Neural progenitor cell (in vitro differentiated cells): Measurements from ENCODE around the gene PAM16. TPM values are rescaled to one million over a fixed set of nuclear protein-coding genes. Genes with fewer than 3 reads are reported as not detected.

Source experiments
- DNase-seq: peaks from one replicate; pipeline ENCODE4 v3.0.0-alpha.2; 2016; ENCODE audit warnings: low spot score
- H2AFZ ChIP-seq: fragments of 200-600 bp; sonication (generic); replicated peaks from 2 replicates; pipeline ENCODE4 v1.6.1; 2016; ENCODE audit warnings: antibody characterized with exemption
- H3F3A ChIP-seq: fragments of 200-600 bp; sonication (generic); 2 replicates; pipeline ENCODE4 v1.6.1; 2016; ENCODE audit warnings: antibody characterized with exemption, low read depth
- H3K27ac ChIP-seq: fragments of 200-600 bp; sonication (generic); 2 replicates; pipeline ENCODE4 v1.5.1; 2016; ENCODE audit warnings: mild to moderate bottlenecking
- H3K27me3 ChIP-seq: fragments of 200-600 bp; sonication (generic); 2 replicates; pipeline ENCODE4 v1.6.1; 2016; ENCODE audit warnings: mild to moderate bottlenecking, moderate library complexity
- H3K36me3 ChIP-seq: fragments of 200-600 bp; sonication (generic); 2 replicates; pipeline ENCODE4 v1.5.1; 2016
- H3K4me1 ChIP-seq: fragments of 200-600 bp; sonication (generic); 2 replicates; pipeline ENCODE4 v1.6.1; 2016; ENCODE audit warnings: mixed run types
- H3K4me2 ChIP-seq: fragments of 200-600 bp; sonication (generic); 2 replicates; pipeline ENCODE4 v1.6.1; 2016
- H3K4me3 ChIP-seq: fragments of 200-600 bp; sonication (generic); 2 replicates; pipeline ENCODE4 v1.5.1; 2016
- H3K79me2 ChIP-seq: fragments of 200-600 bp; sonication (generic); 2 replicates; pipeline ENCODE4 v1.6.1; 2016; ENCODE audit warnings: low read depth
- H3K9ac ChIP-seq: fragments of 200-600 bp; sonication (generic); 2 replicates; pipeline ENCODE4 v1.6.1; 2016
- H3K9me3 ChIP-seq: fragments of 200-600 bp; sonication (generic); 2 replicates; pipeline ENCODE4 v1.5.1; 2016; ENCODE audit warnings: low read depth
- H4K20me1 ChIP-seq: fragments of 200-600 bp; sonication (generic); 2 replicates; pipeline ENCODE4 v1.6.1; 2016; ENCODE audit warnings: low read depth
- H3K27ac Mint-ChIP-seq: 3 replicates; pipeline ENCODE4 v1.8.0; 2021; ENCODE audit warnings: mixed read lengths
- H3K27me3 Mint-ChIP-seq: 2 replicates; pipeline ENCODE4 v1.8.0; 2022; ENCODE audit warnings: low read depth, mild to moderate bottlenecking, inconsistent platforms, moderate library complexity, mixed read lengths; ENCODE audit not compliant: insufficient read depth
- H3K36me3 Mint-ChIP-seq: 3 replicates; pipeline ENCODE4 v1.8.0; 2021; ENCODE audit warnings: mixed read lengths
- H3K4me1 Mint-ChIP-seq: 3 replicates; pipeline ENCODE4 v1.8.0; 2021; ENCODE audit warnings: mixed read lengths
- H3K4me3 Mint-ChIP-seq: 3 replicates; pipeline ENCODE4 v1.8.0; 2021; ENCODE audit warnings: mild to moderate bottlenecking, moderate library complexity, mixed read lengths
- H3K9me3 Mint-ChIP-seq: 3 replicates; pipeline ENCODE4 v1.8.0; 2020; ENCODE audit warnings: mixed read lengths
- CTCF ChIP-seq: fragments of 200-600 bp; sonication (generic); IDR thresholded peaks from 2 replicates; pipeline ENCODE4 v1.5.1; 2017; ENCODE audit warnings: antibody characterized with exemption, mild to moderate bottlenecking
- EZH2 ChIP-seq: fragments of 200-600 bp; sonication (generic); IDR thresholded peaks from 2 replicates; pipeline ENCODE4 v1.6.1; 2017; ENCODE audit warnings: antibody characterized with exemption, mild to moderate bottlenecking, moderate library complexity
- EZH2phosphoT487 ChIP-seq: fragments of 200-600 bp; sonication (generic); IDR thresholded peaks from 2 replicates; pipeline ENCODE4 v1.6.1; 2017; ENCODE audit warnings: antibody characterized with exemption
- total RNA-seq: library from RNA; depleted of rRNA; stranded (reverse); fragments of >200 nt; gene quantifications from 2 replicates; pipeline ENCODE4 v1.2.3, GENCODE V29; 2015; ENCODE audit warnings: low replicate concordance

The PAM16 gene
- total RNA-seq, 1 donor from 2014 or later = 17.0 TPM

GRCh38 chr16:4383591-4384444 lies 32.7 kb upstream of the PAM16 start:
- no peak overlapping the region for H3K4me3 Mint-ChIP-seq
- H3K27me3 Mint-ChIP-seq = peaks cover 5% of the 10 kb centered on the region
- H4K20me1 ChIP-seq = peaks cover 7% of the 10 kb centered on the region
- no peak for DNase-seq
- H3K79me2 ChIP-seq = no peaks in the 10 kb centered on the region
- H3K9ac ChIP-seq = no peak overlapping the region
- H3K27me3 ChIP-seq = no peaks in the 10 kb centered on the region
- peaks cover 22% of the 10 kb centered on the region for H3K4me1 Mint-ChIP-seq
- H3F3A ChIP-seq = no peaks in the 10 kb centered on the region
- TF ChIP-seq EZH2 (no peak), CTCF (no peak), EZH2phosphoT487 (no peak)
- no peak overlapping the region for H3K4me2 ChIP-seq
- H3K4me3 ChIP-seq = no peak overlapping the region
- H3K27ac Mint-ChIP-seq = no peak overlapping the region
- H2AFZ ChIP-seq = no peak overlapping the region
- no peaks in the 10 kb centered on the region for H3K36me3 Mint-ChIP-seq
- H3K9me3 ChIP-seq = no peaks in the 10 kb centered on the region
- H3K27ac ChIP-seq = no peak overlapping the region
- H3K4me1 ChIP-seq = peaks cover 14% of the 10 kb centered on the region
- no peaks in the 10 kb centered on the region for H3K9me3 Mint-ChIP-seq
- H3K36me3 ChIP-seq = no peaks in the 10 kb centered on the region

GRCh38 chr16:4382795-4383357 lies 31.8 kb upstream of the PAM16 start:
- Histone ChIP-seq H3K36me3 (no peaks in the 10 kb centered on the region), H3K79me2 (no peaks in the 10 kb centered on the region), H3K27ac (no peak overlapping the region), H3F3A (no peaks in the 10 kb centered on the region), H3K9ac (no peak overlapping the region), H3K27me3 (no peaks in the 10 kb centered on the region), H3K4me3 (no peak overlapping the region), H3K4me2 (no peak overlapping the region), H2AFZ (no peak overlapping the region), H3K4me1 (peaks cover 9% of the 10 kb centered on the region), H3K9me3 (no peaks in the 10 kb centered on the region), H4K20me1 (peaks cover 15% of the 10 kb centered on the region)
- H3K4me3 Mint-ChIP-seq = no peak overlapping the region
- H3K36me3 Mint-ChIP-seq = no peaks in the 10 kb centered on the region
- H3K9me3 Mint-ChIP-seq = no peaks in the 10 kb centered on the region
- no peak for DNase-seq
- TF ChIP-seq CTCF (no peak), EZH2phosphoT487 (no peak), EZH2 (no peak)
- peaks cover 24% of the 10 kb centered on the region for H3K4me1 Mint-ChIP-seq
- peaks cover 6% of the 10 kb centered on the region for H3K27me3 Mint-ChIP-seq
- no peak overlapping the region for H3K27ac Mint-ChIP-seq

GRCh38 chr16:4381935-4382794 lies 31.0 kb upstream of the PAM16 start:
- TF ChIP-seq EZH2 (no peak), CTCF (no peak), EZH2phosphoT487 (no peak)
- no peak overlapping the region for H3K9ac ChIP-seq
- no peaks in the 10 kb centered on the region for H3K9me3 Mint-ChIP-seq
- H3K79me2 ChIP-seq = no peaks in the 10 kb centered on the region
- no peaks in the 10 kb centered on the region for H3K36me3 Mint-ChIP-seq
- H3K27me3 ChIP-seq = no peaks in the 10 kb centered on the region
- peaks cover 6% of the 10 kb centered on the region for H3K27me3 Mint-ChIP-seq
- H3K4me3 ChIP-seq = no peak overlapping the region
- no peak overlapping the region for H3K27ac Mint-ChIP-seq
- H2AFZ ChIP-seq = no peak overlapping the region
- peaks cover 16% of the 10 kb centered on the region for H3K4me1 ChIP-seq
- H3K4me1 Mint-ChIP-seq = peaks cover 30% of the 10 kb centered on the region
- no peak for DNase-seq
- H4K20me1 ChIP-seq = peaks cover 22% of the 10 kb centered on the region
- H3K4me3 Mint-ChIP-seq = no peak overlapping the region
- H3K36me3 ChIP-seq = no peaks in the 10 kb centered on the region
- H3K27ac ChIP-seq = no peak overlapping the region
- no peaks in the 10 kb centered on the region for H3F3A ChIP-seq
- no peak overlapping the region for H3K4me2 ChIP-seq
- H3K9me3 ChIP-seq = no peaks in the 10 kb centered on the region
